ENCODE results near the gene MED27. TPM values are rescaled to one million over a fixed set of nuclear protein-coding genes. Genes with fewer than 3 reads are reported as not detected.

MED27 gene
- total and polyA plus RNA-seq, 9 of the 15 experiments (the other 6 are each of a cell fraction or from before 2014, with no cell fraction given) = 24.4 to 91.0 (median 36.1) TPM

- TF ChIP-seq SPI1 (IDR thresholded peaks at IDR 0.05; ENCODE audit: borderline replicate concordance, low read depth, low read length) (no peak), ZHX1 (conservative IDR thresholded peaks at IDR 0.05; ENCODE audit: low read length) (no peak), SIRT6 (IDR thresholded peaks at IDR 0.05; ENCODE audit: low read depth, low read length) (no peak), ZBTB11 (CRISPR knock-in tag; IDR thresholded peaks at IDR 0.05) (no peak), ZNF655 (CRISPR knock-in tag; IDR thresholded peaks at IDR 0.05) (no peak), SREBF2 (CRISPR knock-in tag; IDR thresholded peaks at IDR 0.05) (no peak), STAT5B (CRISPR knock-in tag; IDR thresholded peaks at IDR 0.05) (no peak), ZNF592 (IDR thresholded peaks at IDR 0.05) (no peak), ZBED1 (IDR thresholded peaks at IDR 0.05) (no peak), RBFOX2 (IDR thresholded peaks at IDR 0.05; ENCODE audit: low read depth, low read length) (no peak)
Measured at GRCh38 chr9:131912671-131913070, 167.0 kb downstream of the MED27 start (continued).

All from K562 (cell line).